ENCODE data around the gene ZNF57.
"Not testable (repeated sequence)": the region's sequence is repeated elsewhere in the genome, so short reads cannot be mapped to it uniquely, and the experiment has no call there.

ZNF57 gene

GRCh38 chr19:2902590-2903218, 2.0 kb downstream of the ZNF57 start:
- DNase-seq = no peak

- not testable (repeated sequence) for DNase-seq
These were observed 2.6 kb downstream of the ZNF57 start for GRCh38 chr19:2903326-2903725.

- no peak for DNase-seq
These were observed 5.3 kb downstream of the ZNF57 start for GRCh38 chr19:2905918-2906519.

DNA sequence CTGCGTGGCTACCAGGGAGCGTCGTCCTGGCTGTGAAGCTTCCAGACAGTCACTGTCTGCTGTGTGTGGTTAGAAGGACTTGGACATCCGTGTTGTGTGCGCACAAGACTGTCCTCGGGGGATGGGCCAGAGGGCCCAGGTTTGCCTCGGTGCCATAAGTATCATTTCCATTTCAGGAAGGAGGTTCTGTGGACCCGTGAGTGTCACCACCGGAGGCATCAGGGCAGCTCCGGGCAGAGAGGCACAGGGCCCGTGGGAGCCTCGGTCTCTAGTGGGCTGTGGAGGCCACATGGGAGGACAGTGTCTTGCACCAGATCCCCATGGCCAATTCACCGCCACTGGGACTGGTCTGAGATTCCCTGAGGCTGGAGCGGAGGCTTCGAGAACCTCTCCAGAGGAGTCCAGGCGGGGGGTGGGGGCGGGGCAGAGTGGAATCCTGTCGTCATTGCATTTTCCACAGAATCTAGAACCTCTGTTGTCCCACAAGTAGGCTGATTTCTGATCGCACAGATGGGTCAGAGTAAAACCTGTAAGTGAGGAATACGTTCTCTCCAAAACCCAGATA, 6.0 kb downstream of the ZNF57 start:
- DNase-seq = no peak

- DNase-seq = peak; percentile 29
These were observed 11.6 kb downstream of the ZNF57 start for GRCh38 chr19:2912306-2912705.

DNA sequence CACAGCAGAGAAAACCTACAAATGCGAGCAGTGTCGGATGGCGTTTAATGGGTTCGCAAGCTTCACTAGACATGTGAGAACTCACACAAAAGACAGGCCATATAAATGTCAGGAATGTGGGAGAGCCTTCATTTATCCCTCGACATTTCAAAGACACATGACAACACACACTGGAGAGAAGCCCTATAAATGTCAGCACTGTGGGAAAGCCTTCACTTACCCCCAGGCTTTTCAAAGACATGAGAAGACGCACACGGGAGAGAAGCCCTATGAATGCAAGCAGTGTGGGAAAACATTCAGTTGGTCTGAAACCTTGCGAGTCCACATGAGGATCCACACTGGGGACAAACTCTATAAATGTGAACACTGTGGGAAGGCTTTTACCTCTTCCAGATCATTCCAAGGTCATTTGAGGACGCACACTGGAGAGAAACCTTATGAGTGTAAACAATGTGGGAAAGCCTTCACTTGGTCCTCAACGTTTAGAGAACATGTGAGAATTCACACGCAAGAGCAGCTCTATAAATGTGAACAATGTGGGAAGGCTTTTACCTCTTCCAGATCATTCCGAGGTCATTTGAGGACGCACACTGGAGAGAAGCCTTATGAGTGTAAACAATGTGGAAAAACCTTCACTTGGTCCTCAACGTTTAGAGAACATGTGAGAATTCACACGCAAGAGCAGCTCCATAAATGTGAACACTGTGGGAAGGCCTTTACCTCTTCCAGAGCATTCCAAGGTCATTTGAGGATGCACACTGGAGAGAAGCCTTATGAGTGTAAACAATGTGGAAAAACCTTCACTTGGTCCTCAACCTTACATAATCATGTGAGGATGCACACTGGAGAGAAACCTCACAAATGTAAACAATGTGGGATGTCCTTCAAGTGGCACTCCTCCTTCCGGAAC, 16.8 kb downstream of the ZNF57 start:
- DNase-seq = no peak

DNA sequence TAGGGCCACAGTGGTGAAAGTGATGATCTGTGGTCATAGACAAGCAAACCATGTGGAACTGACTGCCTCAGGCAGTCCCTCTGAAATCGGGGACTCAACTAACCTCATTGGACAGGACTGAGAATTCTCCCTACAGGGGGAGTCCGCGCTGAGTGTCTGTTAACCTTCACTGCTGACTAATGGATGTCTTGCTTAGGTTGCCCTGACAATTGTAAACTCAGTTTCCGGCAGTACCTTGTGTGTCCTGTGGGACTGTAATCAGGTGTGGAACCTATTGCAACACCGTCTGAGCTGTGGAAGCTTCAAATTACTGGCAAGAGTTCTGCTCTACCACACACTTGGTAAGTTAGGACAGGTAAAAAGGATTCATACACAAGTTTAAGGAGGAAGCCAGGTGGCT, 22.3 kb downstream of the ZNF57 start:
- no peak for DNase-seq

- DNase-seq = no peak
These were observed 22.8 kb downstream of the ZNF57 start for GRCh38 chr19:2923510-2923909.

GRCh38 chr19:2926341-2927031, 25.8 kb downstream of the ZNF57 start:
- DNase-seq = no peak

- DNase-seq = no peak
These were observed 26.3 kb downstream of the ZNF57 start for GRCh38 chr19:2927032-2927430.

DNA sequence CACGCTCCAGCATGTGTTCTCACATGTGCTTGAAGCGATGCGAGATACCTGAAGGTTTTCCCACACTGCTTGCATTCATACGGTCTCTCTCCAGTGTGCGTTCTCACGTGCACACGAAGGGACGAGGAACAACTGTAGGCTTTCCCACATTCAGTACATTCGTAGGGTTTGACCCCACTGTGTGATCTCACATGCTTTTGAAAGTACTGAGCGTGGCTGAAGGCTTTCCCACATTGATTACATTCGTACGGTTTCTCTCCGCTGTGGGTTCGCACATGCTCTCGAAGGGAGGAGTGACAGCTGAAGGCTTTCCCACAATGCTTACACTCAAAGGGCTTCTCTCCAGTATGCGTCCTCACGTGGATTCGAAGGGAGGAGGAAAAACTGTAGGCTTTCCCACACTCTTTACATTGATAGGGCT, 32.8 kb downstream of the ZNF57 start:
- no peak for DNase-seq

DNA sequence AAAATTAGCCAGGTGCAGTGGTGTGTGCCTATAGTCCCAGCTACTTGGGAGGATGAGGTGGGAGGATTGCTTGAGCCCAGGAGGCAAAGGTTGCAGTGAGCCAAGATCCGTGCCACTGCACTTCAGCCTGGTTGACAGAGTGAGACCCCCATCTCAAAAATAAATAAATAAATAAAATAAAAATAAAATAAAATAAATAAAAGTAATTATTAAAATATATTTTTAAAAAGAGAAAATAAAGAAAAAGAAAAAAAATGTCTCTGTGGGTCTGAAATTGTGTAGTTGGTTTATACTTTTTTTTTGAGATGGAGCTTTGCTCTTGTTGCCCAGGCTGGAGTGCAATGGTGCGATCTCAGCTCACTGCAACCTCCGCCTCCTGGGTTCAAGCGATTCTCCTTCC, 35.1 kb downstream of the ZNF57 start:
- DNase-seq = not testable (repeated sequence)

GRCh38 chr19:2942928-2943640, 42.4 kb downstream of the ZNF57 start:
- DNase-seq = no peak

- DNase-seq = no peak
These were observed 43.7 kb downstream of the ZNF57 start for GRCh38 chr19:2944403-2944774.

GRCh38 chr19:2944775-2945574, 44.2 kb downstream of the ZNF57 start, which contains the start of gene ZNF77:
TSS of gene ZNF77 (minus strand) at chr19:2944971. CDS start at chr19:2944840, 131 bp downstream.
- peak; percentile 99 for DNase-seq

DNA sequence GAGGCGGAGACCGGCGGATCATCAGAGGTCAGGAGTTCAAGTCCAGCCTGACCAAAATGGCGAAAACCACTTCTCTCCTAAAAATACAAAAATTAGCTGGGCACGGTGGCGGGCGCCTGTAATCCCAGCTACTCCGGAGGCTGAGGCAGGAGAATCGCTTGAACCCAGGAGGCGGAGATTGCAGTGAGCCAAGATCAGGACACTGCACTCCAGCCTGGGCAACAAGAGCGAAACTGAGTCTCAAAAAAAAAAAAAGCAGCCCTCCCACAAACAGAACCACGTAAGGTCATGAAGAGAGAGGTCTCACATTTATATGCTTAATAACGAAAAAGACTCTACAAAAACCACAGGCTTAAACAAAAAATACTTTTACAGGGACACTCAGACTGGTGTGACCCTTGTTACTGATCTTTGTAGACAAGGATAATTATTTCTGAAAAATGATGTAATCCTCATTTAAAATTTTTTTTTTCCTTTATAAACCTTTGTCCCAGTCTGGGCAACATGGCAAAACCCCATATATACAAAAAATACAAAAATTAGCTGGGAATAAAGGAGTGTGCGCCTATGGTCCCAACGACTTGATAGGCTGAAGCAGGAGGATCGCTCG, 45.0 kb downstream of the ZNF57 start:
- no peak for DNase-seq

GRCh38 chr19:2949939-2950285, 49.2 kb downstream of the ZNF57 start:
- DNase-seq = no peak

DNA sequence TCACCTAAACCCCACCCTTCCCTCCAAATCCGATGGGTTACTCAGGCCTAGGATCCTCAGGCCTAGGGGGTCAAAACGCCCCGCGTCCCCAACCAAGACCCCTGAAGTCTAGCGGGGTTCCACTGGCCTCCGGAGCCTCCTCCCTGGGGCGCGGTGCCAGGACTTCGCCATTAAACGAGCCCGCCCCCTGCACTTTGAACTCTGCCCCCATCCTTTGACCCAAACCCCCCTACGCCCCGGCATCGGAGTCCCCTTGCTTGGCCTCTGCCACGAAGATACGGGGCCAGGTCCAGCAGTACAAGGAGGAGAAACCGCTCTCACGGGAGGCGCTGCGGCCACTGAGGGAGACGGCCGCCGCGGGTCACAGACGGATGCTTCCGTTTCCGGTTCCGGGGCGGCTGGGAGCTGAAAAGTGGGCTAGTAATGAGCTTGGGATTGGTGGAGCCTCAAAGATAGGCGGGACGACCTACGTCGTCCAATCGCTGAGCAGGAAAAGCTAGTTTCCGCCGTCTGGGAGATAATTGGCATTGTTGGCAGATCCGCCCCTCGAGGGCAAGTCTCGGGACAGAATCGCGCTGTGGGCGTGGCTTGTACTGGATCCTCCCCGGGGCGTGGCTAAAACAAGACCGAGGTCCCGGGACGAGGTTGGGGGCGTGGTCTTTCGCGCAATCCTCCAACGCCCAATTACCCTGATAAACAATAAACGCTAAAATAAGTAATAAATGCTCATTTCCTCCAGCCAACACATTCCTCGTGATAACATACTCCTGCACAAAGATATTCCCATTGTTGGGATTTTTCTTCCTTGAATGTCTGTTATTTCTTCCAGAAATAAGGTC, 49.8 kb downstream of the ZNF57 start:
- peak; percentile 100 for DNase-seq

GRCh38 chr19:2952953-2953481, 52.3 kb downstream of the ZNF57 start:
- no peak for DNase-seq

DNA sequence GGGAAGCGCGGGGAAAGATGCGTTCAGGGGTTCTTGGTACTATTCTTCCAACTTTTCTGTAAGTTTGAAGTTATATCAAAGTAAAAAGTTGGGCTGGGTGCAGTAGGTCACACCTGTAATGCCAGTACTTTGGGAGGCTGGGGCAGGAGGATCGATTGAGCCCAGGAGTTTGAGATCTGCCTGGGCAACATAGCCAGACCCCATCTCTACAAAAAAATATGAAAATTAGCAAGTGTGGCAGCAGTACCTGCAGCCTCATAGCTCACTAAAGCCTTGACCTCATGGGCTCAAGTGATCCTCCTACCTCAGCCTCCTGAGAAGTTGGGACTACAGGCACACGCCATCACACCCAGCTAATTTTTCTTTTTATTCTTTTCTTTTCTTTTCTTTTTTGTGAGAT, 56.4 kb downstream of the ZNF57 start:
- no peak for DNase-seq
